ENCODE measurements around the gene BLOC1S3. TPM values are rescaled to one million over a fixed set of nuclear protein-coding genes. Genes with fewer than 3 reads are reported as not detected.

The BLOC1S3 gene, protein sequence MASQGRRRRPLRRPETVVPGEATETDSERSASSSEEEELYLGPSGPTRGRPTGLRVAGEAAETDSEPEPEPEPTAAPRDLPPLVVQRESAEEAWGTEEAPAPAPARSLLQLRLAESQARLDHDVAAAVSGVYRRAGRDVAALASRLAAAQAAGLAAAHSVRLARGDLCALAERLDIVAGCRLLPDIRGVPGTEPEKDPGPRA
- 10 to 100 TPM; 26.5 to 29.9 TPM for total RNA-seq
- 10 to 100 TPM in 1 of 2 donors, 1 to 10 TPM in 1; 5.3 to 15.4 TPM for polyA plus RNA-seq

DNA sequence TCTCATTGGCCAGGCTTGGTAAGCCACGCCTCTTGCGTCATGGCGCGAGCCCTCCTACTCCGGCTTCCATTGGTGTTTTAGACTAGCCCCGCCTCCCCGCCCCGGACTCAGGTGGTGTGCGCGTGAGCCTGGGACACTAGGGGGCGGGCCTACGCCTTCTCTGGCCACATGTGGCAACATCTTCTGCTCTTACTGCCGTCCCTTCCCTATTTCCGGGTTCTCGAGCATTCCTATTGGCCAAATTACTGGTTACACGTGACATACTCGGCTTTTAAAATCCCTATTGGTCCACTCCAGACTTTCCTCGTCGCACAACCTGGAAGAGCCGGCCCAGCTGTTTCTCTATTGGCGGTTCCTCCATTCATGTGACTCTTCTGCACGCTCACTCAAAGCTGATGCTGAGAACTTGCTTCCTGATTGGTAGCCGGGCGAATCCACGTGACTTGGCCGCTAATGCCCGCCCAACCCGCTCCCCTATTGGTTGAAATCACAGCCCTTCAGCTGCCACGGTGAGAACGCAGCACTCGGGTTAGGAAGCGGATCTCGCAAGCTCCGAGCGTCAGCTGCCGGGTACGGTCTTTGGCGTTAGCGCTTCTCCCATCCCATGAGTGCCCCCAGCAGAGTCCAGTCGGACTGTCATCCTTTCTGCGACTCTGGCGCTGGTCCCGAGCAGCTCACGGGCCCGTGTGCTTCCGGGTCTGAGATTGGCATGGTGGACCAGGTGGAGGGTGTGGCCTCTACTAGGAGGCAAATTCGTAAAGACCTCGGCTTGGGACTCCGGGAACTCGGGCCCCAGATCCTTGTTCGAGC, at the start of gene BLOC1S3:
Gene BLOC1S3, plus strand, starts transcription at position 523 of the 810 bp plus-strand sequence. CDS start 513 bp downstream, outside the sequence.
- H3K9me3 ChIP-seq (ENCODE audit: control insufficient read depth in 1 of 2, low read length in 2 of 2) = no peaks in the 10 kb centered on the region

DNA sequence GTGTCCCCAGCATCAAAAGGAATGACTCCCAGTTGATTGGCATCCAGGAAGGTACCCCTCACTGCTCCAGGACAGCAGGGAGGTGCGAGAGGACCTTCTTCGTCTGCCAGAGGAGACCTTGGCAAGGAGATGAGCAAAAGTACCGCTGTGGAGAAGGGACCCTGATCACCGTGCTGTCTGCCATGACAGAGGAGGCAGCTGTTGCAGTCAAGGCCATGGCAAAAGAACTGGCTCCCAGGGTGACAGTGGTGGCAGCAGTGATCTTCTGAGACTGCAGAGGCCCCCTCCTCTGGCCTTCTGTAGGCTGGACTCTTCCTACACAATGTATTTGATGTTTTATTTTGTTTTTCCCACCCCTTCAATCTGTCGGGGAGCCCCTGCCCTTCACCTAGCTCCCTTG, 49.8 kb upstream of the BLOC1S3 start:
- Mint-ChIP-seq H3K9me3 (no peaks in the 10 kb centered on the region), H3K27ac (no peak overlapping the region), H3K27me3 (no peaks in the 10 kb centered on the region), H3K4me1 (peaks cover 6 to 14% (median 12%) of the 10 kb centered on the region in 4 donors), H3K36me3 (no peaks in the 10 kb centered on the region), H3K4me3 (no peak overlapping the region)
- Histone ChIP-seq H3K4me3 (ENCODE audit: low read length in 2 of 2) (no peak overlapping the region), H3K36me3 (ENCODE audit: insufficient read depth, low read length) (no peaks in the 10 kb centered on the region), H3K27ac (ENCODE audit: low read depth, low read length) (no peak overlapping the region), H3K4me1 (ENCODE audit: insufficient read depth, low read length) (peaks cover 10% of the 10 kb centered on the region), H3K9me3 (ENCODE audit: control insufficient read depth in 1 of 2, low read length in 2 of 2) (no peaks in the 10 kb centered on the region), H3K27me3 (ENCODE audit: insufficient read depth, low read length) (no peaks in the 10 kb centered on the region)
- intact Hi-C loops (cut with micrococcal nuclease) = no loop called here
- ChIA-PET POLR2A (ENCODE audit: partially characterized antibody) (no interaction called here), CTCF (ENCODE audit: partially characterized antibody) (interaction anchor here (0.7 kb wide), 1 partner anchor 36 kb away, joined by 3 read pairs; the partner anchor contains the start of gene PPP1R37)
- no peak for DNase-seq

More for the DNA sequence above, at the start of gene BLOC1S3:
- ChIA-PET POLR2A (ENCODE audit: partially characterized antibody) (interaction anchor here (0.6 to 4.9 kb wide), 27 partner anchors 9 to 1739 kb away, joined by 3 to 58 read pairs (median 5); partner anchors contain the start of genes CLASRP, CLPTM1, ERCC2 and GEMIN7), CTCF (ENCODE audit: partially characterized antibody) (interaction anchor here (0.6 to 2.4 kb wide), 13 partner anchors 9 to 225 kb away, joined by 3 to 16 read pairs (median 6); partner anchors contain the start of genes CLASRP and PPP1R37)
- Mint-ChIP-seq H3K9me3 (no peaks in the 10 kb centered on the region), H3K27me3 (no peaks in the 10 kb centered on the region), H3K36me3 (peaks cover 15 to 21% of the 10 kb centered on the region in 2 donors), H3K4me3 (peak within 1 kb of the TSS; percentile 88 to 99 (median 94)), H3K4me1 (peaks cover 23 to 62% (median 41%) of the 10 kb centered on the region in 4 donors), H3K27ac (peak within 1 kb of the TSS; percentile 83 to 99 (median 98))
- no peaks in the 10 kb centered on the region for H3K27me3 ChIP-seq (ENCODE audit: insufficient read depth, low read length)
- peaks cover 43% of the 10 kb centered on the region for H3K4me1 ChIP-seq (ENCODE audit: insufficient read depth, low read length)
- peaks cover 9% of the 10 kb centered on the region for H3K36me3 ChIP-seq (ENCODE audit: insufficient read depth, low read length)
- H3K4me3 ChIP-seq (ENCODE audit: low read length in 2 of 2) = peak within 1 kb of the TSS; percentile 97 to 100
- intact Hi-C loops (cut with micrococcal nuclease) = loop anchor here (1.0 kb wide), 9 partner anchors 26 to 514 kb away; partner anchors contain the start of genes CLASRP, CLPTM1, GEMIN7 and QPCTL
- peak; percentile 99 to 100 (median 100) for DNase-seq
- peak within 1 kb of the TSS; percentile 74 for H3K27ac ChIP-seq (ENCODE audit: low read depth, low read length)

DNA sequence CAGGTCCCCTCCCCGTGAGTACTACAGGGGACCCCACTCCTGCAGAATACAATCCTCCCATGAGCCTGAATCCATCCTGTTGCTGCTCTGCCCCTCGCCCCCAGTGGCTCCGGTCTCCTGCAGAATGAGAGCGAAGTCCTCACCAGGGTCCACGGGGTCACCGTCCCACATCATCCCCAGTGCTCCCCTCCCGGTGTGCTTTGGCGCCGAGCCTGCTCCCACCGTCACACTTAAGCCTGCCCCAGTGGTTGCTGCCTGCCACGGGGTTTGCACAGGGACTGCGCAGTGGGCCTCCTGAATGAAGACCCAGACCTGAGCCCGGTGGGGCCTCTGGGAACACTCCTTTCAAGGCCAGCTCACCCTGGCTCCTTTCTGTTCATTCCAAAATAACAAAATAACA, 48.3 kb upstream of the BLOC1S3 start:
- no peaks in the 10 kb centered on the region for H3K36me3 ChIP-seq (ENCODE audit: insufficient read depth, low read length)
- Mint-ChIP-seq H3K9me3 (no peaks in the 10 kb centered on the region), H3K4me3 (no peak overlapping the region), H3K36me3 (no peaks in the 10 kb centered on the region), H3K4me1 (peaks cover 3 to 13% (median 11%) of the 10 kb centered on the region in 4 donors), H3K27ac (no peak overlapping the region), H3K27me3 (no peaks in the 10 kb centered on the region)
- H3K4me3 ChIP-seq (ENCODE audit: low read length in 2 of 2) = no peak overlapping the region
- DNase-seq = peak in 1 of 5 donors; percentile 34
- H3K9me3 ChIP-seq (ENCODE audit: control insufficient read depth in 1 of 2, low read length in 2 of 2) = no peaks in the 10 kb centered on the region
- H3K27me3 ChIP-seq (ENCODE audit: insufficient read depth, low read length) = no peaks in the 10 kb centered on the region
- H3K4me1 ChIP-seq (ENCODE audit: insufficient read depth, low read length) = peaks cover 10% of the 10 kb centered on the region
- H3K27ac ChIP-seq (ENCODE audit: low read depth, low read length) = no peak overlapping the region
- ChIA-PET POLR2A (ENCODE audit: partially characterized antibody) (no interaction called here), CTCF (ENCODE audit: partially characterized antibody) (interaction anchor here (0.9 kb wide), 1 partner anchor 20 kb away, joined by 3 read pairs; no protein-coding TSS in a partner anchor)
- intact Hi-C loops (cut with micrococcal nuclease) = no loop called here

- Histone ChIP-seq H3K27me3 (ENCODE audit: insufficient read depth, low read length) (no peaks in the 10 kb centered on the region), H3K4me3 (ENCODE audit: low read length in 2 of 2) (no peak overlapping the region), H3K9me3 (ENCODE audit: control insufficient read depth in 1 of 2, low read length in 2 of 2) (no peaks in the 10 kb centered on the region), H3K36me3 (ENCODE audit: insufficient read depth, low read length) (no peaks in the 10 kb centered on the region), H3K4me1 (ENCODE audit: insufficient read depth, low read length) (peaks cover 3% of the 10 kb centered on the region), H3K27ac (ENCODE audit: low read depth, low read length) (no peak overlapping the region)
- no peaks in the 10 kb centered on the region for H3K9me3 Mint-ChIP-seq
- no peaks in the 10 kb centered on the region for H3K36me3 Mint-ChIP-seq
- no peak overlapping the region for H3K4me3 Mint-ChIP-seq
- H3K27me3 Mint-ChIP-seq = no peaks in the 10 kb centered on the region
- ChIA-PET POLR2A (ENCODE audit: partially characterized antibody) (no interaction called here), CTCF (ENCODE audit: partially characterized antibody) (interaction anchor here (0.9 kb wide), 1 partner anchor 19 kb away, joined by 3 read pairs; no protein-coding TSS in a partner anchor)
- DNase-seq = peak in 1 of 5 donors; percentile 30
- peaks cover under 1 to 8% (median 7%) of the 10 kb centered on the region in 4 donors for H3K4me1 Mint-ChIP-seq
- intact Hi-C loops (cut with micrococcal nuclease) = no loop called here
- H3K27ac Mint-ChIP-seq = peak overlapping the region in 1 of 7 donors; percentile 6
These were observed 47.5 kb upstream of the BLOC1S3 start for GRCh38 chr19:45130888-45131615.

DNA sequence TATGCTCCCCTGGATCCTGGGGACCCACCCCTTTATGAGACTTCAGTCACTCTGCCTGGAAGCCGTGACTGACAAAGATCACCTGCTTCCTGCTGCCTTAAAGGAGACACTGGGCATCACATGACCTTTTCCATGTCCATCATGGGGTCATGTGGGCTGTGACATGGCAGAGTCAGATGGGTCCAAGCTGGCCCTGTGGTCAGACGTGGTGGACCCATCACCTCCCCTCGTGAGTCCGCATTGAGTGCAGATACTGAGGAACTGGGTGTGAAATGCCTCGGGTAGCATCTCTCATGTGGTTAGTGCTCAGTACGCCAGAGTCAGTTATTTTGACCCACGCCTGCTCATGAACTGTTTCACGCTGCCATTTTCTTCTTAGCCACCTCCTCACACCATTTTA, 44.9 kb upstream of the BLOC1S3 start:
- no peak overlapping the region for H3K4me3 ChIP-seq (ENCODE audit: low read length in 2 of 2)
- H3K4me1 ChIP-seq (ENCODE audit: insufficient read depth, low read length) = no peaks in the 10 kb centered on the region
- no peaks in the 10 kb centered on the region for H3K27me3 ChIP-seq (ENCODE audit: insufficient read depth, low read length)
- Mint-ChIP-seq H3K9me3 (no peaks in the 10 kb centered on the region), H3K27me3 (no peaks in the 10 kb centered on the region), H3K4me3 (no peak overlapping the region), H3K36me3 (no peaks in the 10 kb centered on the region), H3K4me1 (peaks cover 3 to 10% (median 4%) of the 10 kb centered on the region in 4 donors), H3K27ac (no peak overlapping the region)
- peak in 1 of 5 donors; percentile 2 for DNase-seq
- CTCF ChIA-PET (ENCODE audit: partially characterized antibody) = no interaction called here
- no peak overlapping the region for H3K27ac ChIP-seq (ENCODE audit: low read depth, low read length)
- intact Hi-C loops (cut with micrococcal nuclease) = no loop called here
- no peaks in the 10 kb centered on the region for H3K36me3 ChIP-seq (ENCODE audit: insufficient read depth, low read length)
- H3K9me3 ChIP-seq (ENCODE audit: control insufficient read depth in 1 of 2, low read length in 2 of 2) = no peaks in the 10 kb centered on the region
- POLR2A ChIA-PET (ENCODE audit: partially characterized antibody) = interaction anchor here (1.2 kb wide), 1 partner anchor 19 kb away, joined by 4 read pairs; no protein-coding TSS in a partner anchor

DNA sequence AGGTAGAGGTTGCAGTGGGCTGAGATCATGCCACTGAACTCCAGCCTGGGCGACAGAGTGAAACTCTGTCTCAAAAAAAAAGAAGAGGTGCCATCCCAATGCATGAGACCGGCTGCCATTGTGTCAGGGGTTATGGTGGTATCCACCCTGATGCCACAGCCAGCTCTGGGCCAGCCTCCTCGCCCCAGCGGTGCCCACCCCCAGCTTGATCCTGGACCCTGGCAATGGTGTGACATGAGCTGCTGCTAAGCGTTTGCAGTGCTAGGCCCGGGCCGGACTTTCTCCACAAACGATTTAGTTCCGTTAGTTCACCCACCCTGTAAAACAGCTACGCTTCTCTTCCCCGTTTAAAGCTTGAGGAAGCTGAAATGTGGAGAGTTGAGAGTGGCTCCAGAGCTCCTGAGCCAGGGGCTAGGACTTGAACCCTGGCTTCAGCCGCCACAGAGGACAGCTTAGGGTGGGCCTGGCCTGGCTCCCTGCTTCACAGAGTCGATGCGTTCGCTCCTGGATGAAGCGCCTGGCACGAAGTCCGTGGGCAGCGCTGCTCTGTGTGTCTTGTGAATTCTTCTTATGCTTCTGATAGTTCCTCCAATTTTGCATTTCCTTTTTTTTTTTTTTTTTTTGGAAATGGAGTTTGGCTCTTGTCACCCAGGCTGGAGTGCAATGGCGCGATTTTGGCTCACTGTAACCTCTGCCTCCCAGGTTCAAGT, 43.3 kb upstream of the BLOC1S3 start:
- Histone ChIP-seq H3K4me3 (ENCODE audit: low read length in 2 of 2) (no peak overlapping the region), H3K36me3 (ENCODE audit: insufficient read depth, low read length) (no peaks in the 10 kb centered on the region), H3K27ac (ENCODE audit: low read depth, low read length) (no peak overlapping the region), H3K4me1 (ENCODE audit: insufficient read depth, low read length) (no peaks in the 10 kb centered on the region), H3K9me3 (ENCODE audit: control insufficient read depth in 1 of 2, low read length in 2 of 2) (no peaks in the 10 kb centered on the region), H3K27me3 (ENCODE audit: insufficient read depth, low read length) (no peaks in the 10 kb centered on the region)
- no peaks in the 10 kb centered on the region for H3K36me3 Mint-ChIP-seq
- CTCF ChIA-PET (ENCODE audit: partially characterized antibody) = interaction anchor here (2.2 kb wide), 1 partner anchor 10 kb away, joined by 9 read pairs; no protein-coding TSS in a partner anchor
- DNase-seq = peak in 1 of 5 donors; percentile 29
- no peak overlapping the region for H3K4me3 Mint-ChIP-seq
- POLR2A ChIA-PET (ENCODE audit: partially characterized antibody) = no interaction called here
- no peaks in the 10 kb centered on the region for H3K27me3 Mint-ChIP-seq
- intact Hi-C loops (cut with micrococcal nuclease) = no loop called here
- H3K27ac Mint-ChIP-seq = peak overlapping the region in 1 of 7 donors; percentile 27
- H3K4me1 Mint-ChIP-seq = peaks cover 3 to 10% (median 4%) of the 10 kb centered on the region in 4 donors
- H3K9me3 Mint-ChIP-seq = no peaks in the 10 kb centered on the region

Data from CD4-positive, alpha-beta memory T cell (primary cell).